NCI-H510A (cell line): ENCODE measurements around the gene FRS3.
A peak's percentile ranks its signal among the peaks of the same experiment; 100 is the strongest.
"Not testable (repeated sequence)": the region's sequence is repeated elsewhere in the genome, so short reads cannot be mapped to it uniquely, and the experiment has no call there.

Experiments used
- DNase-seq: peaks from one replicate; lab custom pipeline; 2025; lab: John Stamatoyannopoulos, UW

Gene FRS3

DNA sequence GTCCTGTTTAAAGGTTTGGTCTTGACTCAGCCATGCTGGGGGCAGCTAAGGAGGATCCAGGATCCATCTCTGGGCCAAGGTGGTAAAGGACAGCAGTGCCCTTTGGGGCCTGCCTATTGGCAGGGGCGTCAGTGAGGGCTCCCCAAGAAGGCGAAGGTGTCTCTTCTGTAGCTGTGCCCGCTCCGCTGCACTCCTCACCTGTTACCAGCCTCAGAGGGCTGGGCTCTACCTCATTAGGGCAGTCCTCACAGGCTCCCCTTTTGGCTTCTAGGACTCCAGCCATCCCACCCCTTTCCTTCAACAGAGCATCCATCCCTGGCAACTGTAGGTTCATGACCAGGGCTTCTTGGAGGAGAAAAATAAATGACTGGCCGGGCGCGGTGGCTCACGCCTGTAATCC is 10.3 kb downstream of the FRS3 start:
- DNase-seq, result no peak

DNA sequence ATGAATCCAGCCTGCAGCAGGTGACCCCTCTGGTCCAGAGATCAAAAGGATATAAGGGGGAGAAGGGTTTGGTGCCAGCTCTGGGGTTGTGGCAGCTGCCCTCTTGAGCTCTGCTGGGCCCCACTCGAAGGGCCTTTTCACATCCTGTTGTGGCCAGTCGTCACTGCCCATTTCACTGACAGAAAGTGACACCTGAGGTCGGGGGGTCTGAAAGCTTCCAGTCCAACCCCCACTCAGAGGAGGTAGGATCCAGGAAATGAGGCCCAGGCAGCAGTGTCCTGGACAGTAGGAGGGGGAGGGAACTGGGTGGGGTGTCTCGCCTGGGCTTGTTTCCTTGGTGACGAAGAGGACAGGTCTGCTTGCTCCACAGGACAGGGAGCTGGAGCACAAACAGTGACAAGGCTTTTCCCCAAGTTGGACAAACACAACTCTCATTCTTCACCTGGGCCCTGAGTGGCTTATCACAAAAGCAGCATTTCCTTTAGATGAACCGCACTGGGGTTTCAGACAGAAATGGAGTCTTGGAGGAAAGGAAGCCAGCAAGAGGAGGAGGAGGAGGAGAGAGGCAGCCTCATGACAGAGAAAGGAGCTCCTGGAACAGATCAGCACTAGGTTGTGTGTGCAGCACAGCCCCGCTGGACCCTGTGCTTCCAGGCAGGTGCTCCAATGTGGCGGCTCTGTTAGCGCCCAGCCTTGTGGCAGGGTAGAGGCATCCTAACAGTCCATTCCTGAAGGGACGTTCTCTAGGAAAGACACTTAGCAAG is 11.0 kb downstream of the FRS3 start:
- peak; percentile 72 for DNase-seq

DNA sequence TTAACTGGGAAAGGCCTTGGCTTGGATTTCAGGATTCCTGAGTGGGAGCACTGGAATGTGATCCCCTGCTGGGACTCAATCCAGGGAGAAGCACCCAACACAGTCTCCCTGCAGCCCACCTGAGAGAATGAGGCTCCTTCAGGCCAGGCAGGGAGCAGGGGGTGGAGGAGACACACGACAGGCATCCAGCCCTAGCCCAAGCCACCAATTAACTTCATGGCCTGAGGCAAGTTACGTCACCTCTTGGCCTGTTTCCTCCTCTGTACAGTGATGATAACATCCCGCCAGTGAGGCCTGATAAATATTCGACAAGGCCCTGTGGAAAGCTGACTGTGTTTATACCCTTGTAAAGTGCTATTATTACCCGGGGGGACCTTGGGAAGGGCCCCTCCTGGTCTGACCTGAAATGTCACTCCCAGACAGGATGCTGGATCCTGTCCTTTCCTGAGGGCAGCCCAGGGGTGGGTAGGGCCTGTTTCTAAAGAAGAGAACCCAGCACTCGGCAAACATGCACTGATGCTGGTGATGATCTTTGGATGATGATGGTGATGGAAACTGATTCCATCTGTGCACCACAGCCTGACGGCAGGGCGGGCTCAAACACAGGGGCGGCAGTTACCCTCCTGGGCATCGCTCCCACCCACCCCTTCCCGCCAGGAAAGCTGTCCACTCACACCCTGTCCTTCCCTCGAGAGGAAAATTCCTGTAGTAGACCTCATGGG is 12.4 kb downstream of the FRS3 start:
- no peak for DNase-seq

DNA sequence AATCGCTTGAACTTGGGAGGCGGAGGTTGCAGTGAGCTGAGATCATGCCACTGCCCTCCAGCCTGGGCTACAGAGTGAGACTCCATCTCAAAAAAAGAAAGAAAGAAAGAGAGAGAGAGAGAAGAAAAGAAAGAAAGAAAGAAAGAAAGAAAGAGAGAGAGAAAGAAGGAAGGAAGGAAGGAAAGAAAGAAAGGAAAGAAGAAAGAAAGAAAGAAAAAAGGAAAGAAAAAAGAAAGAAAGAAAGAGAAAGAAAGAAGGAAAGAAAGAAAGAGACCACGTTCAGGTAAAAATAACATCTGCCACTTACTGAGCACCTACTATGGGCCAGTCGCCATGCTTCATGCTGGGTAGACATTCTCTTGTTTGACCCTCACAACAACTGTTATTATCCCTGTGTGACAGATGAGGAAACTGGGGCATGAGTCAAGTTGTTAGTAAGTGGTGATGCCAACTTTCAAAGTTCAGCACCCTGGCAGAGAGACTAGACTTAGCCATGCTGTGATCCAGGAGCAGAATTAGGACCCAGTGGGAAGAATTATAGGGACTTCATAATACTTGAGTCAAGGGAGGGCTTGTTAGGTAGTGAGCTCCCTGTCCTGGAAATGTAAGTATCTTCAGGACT is 13.5 kb downstream of the FRS3 start:
- DNase-seq, result not testable (repeated sequence)

DNA sequence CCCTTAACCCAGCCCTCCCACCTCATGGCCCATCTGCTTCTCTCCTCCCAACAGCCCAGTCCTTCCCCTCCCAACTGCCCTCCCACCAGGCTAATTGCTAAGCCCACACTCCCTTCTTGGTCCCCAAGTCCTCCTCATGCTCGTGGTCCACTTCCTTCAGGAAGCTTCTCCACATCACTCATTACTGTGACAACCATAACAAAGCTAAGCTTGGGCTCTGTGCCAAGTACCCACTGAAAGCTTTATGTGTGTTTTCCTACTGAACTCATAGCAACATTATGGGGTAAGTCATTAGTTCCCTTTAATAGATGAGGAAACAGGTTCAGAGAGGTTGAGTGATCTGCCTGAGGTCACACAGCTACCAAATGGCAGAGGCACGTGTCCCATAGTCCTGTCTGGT is 16.2 kb downstream of the FRS3 start:
- no peak for DNase-seq

DNA sequence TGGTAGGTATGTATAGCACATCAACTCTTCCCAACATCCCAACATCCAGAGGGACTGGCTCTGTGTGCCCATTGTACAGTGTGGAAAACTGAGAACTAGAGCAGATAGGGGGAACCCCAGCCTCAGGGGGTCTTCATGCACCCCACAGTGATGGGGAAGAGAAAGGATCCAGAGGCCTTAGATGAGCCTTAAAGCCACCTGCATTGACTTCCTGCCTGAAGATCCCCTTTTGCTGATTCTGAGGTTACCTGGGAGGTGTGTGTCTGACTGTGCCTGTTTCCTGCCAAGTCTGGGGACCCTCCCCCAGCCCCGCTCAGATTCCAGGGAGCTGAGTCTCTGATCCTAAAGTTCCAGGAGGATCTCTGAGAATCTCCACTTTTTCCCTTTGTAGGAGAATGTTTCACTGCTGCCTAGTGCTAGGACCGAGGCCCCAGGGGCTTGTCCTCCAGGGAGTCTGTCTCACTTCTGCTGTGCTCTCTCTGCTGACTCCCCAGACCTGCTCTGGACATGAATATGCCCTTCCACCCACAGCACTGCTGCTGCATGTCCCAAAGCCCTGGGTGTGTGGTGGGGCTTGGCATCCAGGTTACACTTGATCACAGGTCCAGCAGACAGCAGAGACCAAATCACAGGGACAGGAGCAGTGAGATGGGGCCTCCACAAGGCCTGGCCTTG is 19.7 kb downstream of the FRS3 start:
- DNase-seq, result no peak

DNA sequence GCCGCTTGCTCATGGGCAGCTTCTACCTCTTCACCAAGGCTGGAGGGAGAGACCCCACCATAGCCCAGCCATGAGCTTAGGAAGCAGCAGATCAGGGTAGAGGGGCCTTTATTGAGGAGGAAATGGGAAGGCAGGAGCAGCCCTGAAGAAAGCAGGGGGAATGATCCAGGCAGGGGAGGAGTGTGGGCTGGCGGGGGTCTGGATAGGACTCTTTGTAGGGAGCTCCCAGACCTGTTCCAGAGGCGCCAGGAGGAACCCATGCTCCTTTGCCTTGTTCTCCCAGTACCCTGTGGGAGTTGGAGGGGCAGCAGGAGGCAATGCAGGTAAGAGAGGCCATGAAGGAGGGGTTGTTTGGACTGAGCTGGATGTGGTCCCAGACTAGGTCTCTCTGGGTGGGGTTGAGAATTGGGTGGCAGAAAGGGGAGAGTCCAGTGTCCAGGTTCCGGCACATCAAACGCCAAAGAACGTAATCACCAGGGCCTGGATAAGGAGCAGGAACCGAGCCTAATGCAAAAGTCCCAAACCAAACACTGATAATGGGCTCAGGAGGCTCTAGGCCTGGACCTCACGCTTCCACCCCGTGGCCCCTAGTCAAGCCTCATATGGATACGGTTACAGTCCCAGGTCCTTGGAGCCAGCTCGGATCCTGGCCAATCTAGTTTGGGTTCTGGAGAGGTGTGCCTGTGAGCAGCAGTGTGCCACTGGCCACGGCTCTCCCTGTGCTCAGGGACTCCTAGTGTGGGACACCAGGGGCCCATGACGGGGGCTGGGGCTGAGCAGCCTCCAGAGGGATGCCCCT is 20.4 kb downstream of the FRS3 start:
- DNase-seq, result no peak

DNA sequence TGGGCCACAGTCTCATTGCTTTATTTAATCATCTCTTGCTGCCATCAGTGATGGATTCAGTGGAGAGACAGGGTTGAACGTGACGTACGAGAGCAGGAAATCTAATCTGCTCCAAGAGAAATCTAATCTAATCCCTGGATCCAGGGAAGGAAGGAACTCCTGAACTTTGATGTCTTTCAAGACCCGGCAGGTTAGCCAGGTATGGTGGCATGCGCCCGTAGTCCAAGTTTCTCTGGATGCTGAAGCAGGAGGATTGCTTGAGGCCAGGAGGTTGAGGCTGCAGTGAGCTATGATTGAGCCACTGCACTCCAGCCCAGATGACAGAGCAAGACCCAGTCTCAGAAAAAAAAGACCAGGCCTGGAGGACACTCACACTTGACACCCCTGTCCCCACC is 21.1 kb downstream of the FRS3 start:
- no peak for DNase-seq

DNA sequence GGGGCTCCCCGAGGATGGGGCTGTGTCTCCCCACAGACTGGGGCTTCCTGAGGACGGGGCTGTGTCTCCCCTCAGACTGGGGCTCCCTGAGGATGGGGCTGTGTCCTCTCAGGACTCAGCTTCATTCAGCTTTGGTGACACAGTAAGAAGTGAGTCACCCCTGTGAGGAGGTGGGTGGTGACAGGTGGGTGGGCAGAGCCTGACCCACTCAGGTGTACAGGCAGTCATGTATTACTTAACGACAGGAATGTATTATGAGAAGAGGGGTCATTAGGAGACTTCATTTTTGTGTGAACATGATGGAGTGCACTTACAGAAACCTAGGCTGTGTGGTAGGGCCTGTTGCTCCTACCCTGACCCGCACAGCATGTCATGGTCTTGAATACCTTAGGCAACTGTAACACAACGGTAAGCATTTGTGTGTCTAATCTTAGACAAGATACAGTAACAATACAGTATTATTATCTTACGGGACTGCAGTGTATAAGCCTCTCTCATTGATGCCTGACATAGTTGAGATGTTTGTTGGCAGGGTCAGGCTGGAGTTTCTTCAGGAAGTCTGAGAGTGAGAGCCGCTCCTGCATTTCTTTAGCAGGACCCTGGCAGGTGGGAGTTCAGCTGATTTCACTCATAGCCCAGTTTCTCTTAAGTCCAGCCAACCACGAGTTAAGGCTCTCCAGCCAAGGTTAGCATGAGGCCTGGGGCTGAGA is 21.6 kb downstream of the FRS3 start:
- no peak for DNase-seq

DNA sequence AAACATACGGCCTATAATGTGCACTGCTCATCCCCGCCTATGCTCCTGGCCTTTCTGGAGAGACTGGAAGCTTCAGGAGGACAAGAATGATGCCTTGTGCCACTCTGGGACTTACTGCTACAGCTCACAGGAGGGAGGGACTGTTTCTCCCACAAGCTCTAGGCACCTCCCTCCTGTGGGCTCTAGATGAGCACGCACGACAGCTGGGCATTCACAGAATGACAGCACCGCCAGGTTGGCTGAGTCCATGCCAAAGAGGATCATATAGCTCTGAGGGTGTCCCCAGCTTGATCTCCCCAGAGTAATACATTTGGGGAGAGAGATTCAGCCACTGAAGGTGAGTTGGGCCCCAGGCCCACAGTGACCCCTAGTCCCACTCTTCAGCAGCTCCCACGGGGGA is 22.4 kb downstream of the FRS3 start:
- DNase-seq, result no peak

DNA sequence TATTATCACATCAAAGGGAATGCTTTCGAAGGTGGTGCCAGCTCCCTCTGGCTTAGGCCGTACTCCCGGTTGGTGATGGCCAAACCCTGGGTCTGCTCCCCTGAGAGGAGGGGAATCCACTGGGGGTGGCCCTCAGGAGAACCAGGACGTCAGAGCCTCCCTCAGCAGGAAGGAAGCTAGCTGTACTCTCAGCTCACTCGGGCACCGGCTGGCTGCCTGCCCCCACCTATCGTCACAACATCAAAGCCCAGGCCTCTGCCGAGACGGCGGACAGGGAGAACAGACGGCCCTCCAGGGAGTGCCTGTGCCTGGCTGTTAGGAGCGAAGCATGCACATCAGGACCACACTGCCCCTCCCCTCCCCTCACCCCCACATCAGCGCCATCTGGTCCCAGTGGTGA is 23.3 kb downstream of the FRS3 start:
- DNase-seq, result no peak

DNA sequence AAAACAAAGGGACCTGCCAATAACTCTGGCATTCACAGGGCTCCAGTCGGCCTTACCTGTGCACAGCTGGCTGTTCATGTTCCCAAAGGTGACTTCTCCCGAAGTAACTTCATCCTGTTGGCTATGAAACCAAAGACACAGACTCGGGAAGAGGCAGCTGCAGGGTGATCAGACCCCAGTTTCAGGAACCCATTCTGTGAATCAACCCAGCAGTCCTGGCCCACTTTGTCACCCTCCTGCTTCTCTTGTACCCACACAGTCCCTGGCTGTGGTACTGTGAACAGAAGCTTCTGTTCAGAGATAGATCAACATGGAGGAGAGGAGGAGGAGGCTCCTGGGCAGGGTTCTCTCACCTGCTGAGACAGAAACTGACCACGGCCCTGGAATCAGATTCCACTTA is 23.8 kb downstream of the FRS3 start:
- no peak for DNase-seq

DNA sequence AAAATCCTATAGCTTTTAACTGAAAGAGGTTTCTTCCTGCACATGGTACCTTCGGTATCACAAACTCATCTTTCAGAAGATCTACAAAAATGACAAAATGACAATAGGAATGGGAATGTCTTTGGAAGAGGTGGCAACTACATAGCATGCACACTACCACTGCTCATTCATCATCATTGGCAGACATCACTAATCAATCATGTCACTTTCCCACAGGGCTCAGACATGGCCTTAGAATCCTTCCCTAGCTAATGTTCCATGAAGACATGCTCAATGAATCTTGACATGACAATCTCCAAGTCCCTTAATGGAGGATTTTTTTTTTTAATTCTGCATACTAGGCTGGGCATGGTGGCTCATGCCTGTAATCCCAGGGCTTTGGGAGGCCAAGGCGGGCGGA is 29.3 kb downstream of the FRS3 start:
- no peak for DNase-seq

DNA sequence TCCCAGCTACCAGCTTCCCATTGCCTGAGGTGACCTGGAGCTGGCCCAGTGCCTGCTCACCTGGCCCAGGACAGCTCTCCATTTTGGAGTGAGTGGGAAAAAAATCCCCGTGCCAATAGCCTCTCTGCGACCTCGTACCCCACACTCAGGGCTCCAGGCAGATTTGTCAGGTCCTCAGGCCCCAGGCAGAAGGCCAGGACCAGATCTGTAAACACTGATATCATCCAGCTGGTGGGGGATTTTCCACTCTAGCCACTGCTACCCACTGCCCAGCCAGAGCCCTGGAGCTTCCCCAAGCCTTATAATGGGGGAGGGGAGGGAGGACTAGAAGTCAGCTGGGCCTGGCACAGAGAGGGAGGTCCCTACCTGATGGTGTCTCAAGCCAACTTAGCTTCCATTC is 31.2 kb downstream of the FRS3 start:
- DNase-seq, result no peak

DNA sequence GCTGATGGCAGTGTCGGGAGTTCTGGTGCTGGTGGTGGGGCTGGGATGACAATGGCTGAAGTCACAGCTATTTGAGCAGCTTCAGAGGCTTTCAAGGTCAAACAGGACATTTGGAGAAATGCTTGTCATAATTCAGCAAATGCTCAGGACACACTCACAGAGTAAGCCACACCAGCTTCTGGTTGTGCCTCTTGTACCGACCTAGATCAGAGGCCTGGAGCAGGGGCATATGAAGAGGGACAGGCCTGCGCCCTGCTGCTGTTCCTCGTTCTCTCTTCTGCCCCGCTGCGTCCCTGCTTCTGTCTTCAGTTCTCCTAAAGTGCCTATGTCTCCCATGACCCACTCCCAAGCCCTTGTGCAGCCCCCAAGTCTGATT is 31.6 kb downstream of the FRS3 start:
- DNase-seq, result no peak

DNA sequence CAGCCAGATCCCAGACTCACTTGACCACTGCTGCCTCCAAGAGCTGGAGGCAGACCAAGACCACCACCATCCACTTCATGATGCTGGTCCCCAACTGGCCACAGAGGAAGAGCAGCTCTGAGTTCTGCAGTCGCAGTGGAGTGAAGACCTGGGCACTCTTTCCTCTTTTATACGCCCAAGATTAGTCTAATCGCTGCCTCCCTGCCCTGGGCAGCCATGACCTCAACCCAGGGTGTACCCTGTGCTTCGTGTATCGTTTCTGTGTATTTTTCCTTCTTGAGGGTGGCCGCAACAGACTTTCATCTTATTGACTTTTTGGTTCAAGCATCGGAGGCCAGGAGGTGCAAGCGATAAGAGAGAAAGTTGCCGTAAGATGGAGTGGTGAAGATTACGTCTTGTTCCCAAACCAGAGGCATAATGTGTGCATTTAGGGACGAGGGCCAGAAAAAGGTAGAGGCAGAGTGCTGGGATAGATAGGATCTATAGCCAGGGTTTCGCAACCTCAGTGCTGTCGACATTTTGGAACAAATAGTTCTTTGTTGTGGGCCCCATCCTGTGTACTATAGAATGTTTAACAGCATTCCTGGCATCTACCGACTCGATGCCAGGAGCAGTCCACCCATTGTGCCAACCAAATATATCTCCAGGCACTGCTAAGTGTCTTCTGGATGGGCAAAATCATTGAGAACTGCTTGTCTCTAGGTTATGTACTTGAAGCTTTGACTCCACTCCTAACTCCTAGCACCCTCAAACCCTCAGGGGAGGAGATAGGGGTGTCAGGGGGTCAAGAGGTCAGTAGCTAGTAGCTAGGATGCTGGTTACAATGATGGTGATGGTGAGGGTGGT is 32.2 kb downstream of the FRS3 start, which contains the start of gene PGC:
Gene PGC, minus strand, starts transcription at position 142 of the 846 bp plus-strand sequence. Its CDS starts 63 bp downstream, at position 79.
- DNase-seq, result no peak

DNA sequence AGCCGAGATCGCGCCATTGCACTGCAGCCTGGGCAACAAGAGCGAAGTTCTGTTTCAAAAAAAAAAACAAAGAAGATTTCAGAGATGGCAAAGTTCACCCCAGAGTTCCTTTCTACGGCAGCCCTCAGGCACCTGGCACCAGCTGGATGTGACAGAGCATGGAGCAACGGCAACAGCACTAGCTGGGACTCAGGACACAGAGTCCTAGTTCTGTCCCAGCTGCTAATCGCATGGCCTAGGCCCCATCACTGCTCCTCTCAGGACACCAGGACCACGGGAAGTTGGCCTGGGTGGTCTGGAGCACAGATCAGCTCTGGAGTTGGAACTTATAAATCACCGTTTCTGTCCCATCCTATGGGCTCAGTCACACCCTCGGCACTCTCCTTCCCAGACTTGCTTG is 33.6 kb downstream of the FRS3 start:
- DNase-seq, result no peak

DNA sequence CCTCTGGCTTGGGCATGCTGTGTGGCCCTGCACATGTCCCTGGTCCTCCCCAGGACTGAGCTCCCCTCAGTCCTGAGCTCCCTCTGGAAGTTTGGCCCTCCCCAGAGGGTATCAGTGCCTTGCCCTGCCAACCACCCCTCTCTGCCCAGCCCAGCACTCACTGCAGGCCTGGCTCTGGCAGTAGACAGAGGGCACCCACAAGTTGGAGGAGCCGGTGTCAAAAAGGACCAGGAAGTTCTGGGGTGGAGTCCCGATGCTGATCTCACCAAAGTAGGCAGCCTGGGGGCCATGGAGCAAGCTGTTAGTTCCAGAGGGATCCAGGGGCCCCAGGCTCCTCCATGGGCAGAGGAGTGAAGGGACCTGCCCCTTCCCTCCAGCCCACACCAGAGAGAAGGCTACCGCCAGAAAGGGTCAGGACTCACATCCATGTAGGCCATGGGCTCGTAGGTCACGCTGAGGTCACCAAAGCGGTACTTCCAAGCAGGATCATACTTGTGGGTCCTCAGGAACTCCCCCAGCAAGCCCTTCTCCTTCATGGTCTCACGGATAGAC is 35.4 kb downstream of the FRS3 start:
- no peak for DNase-seq

DNA sequence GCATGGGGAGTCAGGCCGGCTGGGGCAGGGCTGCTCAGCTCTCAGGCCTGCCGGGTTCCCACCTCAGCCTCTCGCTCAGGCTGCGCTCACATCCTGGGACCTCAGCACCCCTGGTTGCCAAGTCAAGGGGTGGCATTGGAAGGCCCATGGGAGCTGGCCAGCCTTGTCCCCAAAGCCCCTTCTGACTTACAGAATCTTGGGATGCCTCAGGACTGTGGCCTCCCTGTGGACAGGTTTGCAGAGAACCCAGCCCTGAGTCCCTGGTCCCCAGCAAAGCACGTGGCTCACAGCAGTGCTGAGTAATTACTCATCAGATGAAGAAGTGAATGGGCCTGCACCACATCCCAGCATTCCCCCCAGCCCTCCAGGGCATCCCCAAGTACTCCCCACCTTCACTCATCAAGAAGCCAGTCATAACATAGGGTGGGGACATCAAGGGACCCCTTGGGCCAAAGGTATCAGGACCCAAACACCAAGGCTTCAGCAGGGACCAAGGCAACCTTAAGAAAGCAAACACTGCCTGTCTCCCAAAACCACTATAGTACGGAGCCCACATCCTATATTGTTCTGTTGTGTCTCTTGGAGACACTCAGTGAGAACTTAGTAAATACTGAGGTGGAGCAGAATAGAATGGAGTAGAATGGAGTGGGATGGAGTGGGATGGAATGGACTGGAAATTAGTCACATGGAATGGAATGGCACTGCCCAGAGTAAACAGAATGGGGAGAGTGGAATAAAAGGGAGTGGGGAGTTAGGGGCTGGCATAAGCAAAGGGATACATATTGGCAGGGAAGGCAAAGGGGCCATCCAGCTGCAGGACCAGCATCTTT is 36.1 kb downstream of the FRS3 start:
- DNase-seq, result no peak
